GM23338 (cell line): ENCODE results near the gene WDR47. TPM values are rescaled to one million over a fixed set of nuclear protein-coding genes. Genes with fewer than 3 reads are reported as not detected.

Experiments used
- ATAC-seq: fragments of 200-7000 bp; cut with Tn5 transposase; 3 replicates; pipeline ENCODE4 v1.9.1; 2020
- DNase-seq: peaks from one replicate; pipeline ENCODE4 v3.0.0-alpha.2; 2015; ENCODE audit warnings: low spot score
- H2AFZ ChIP-seq: fragments of 200-600 bp; sonication (generic); 2 replicates; pipeline ENCODE4 v1.8.0; 2016; ENCODE audit warnings: antibody characterized with exemption, mild to moderate bottlenecking, moderate library complexity
- H3F3A ChIP-seq: fragments of 200-600 bp; sonication (generic); replicated peaks from 2 replicates; pipeline ENCODE4 v1.8.0; 2017; ENCODE audit warnings: antibody characterized with exemption, mixed run types, low read depth
- H3K27ac ChIP-seq: fragments of 200-600 bp; sonication (generic); 2 replicates; pipeline ENCODE4 v1.6.1; 2016; ENCODE audit warnings: low read depth
- H3K27me3 ChIP-seq: fragments of 200-600 bp; sonication (generic); 2 replicates; pipeline ENCODE4 v1.8.0; 2016; ENCODE audit warnings: mild to moderate bottlenecking, mixed run types, moderate library complexity; ENCODE audit not compliant: insufficient read depth
- H3K36me3 ChIP-seq: fragments of 200-600 bp; sonication (generic); 2 replicates; pipeline ENCODE4 v1.8.0; 2016; ENCODE audit warnings: mild to moderate bottlenecking; ENCODE audit not compliant: insufficient read depth
- H3K4me1 ChIP-seq: fragments of 200-600 bp; sonication (generic); 2 replicates; pipeline ENCODE4 v1.8.0; 2016; ENCODE audit warnings: mild to moderate bottlenecking, moderate library complexity; ENCODE audit not compliant: insufficient read depth
- H3K4me2 ChIP-seq: fragments of 200-600 bp; sonication (generic); 2 replicates; pipeline ENCODE4 v1.7.1; 2017; ENCODE audit warnings: mixed run types
- H3K4me3 ChIP-seq: fragments of 200-600 bp; sonication (generic); 2 replicates; pipeline ENCODE4 v1.6.1; 2016; ENCODE audit warnings: mixed run types
- H3K79me2 ChIP-seq: fragments of 200-600 bp; sonication (generic); replicated peaks from 2 replicates; pipeline ENCODE4 v1.8.0; 2017; ENCODE audit warnings: mild to moderate bottlenecking; ENCODE audit not compliant: insufficient read depth
- H3K9me2 ChIP-seq: fragments of 200-600 bp; sonication (generic); 2 replicates; pipeline ENCODE4 v1.8.0; 2017; ENCODE audit not compliant: insufficient read depth
- H4K20me1 ChIP-seq: fragments of 200-600 bp; sonication (generic); replicated peaks from 2 replicates; pipeline ENCODE4 v1.8.0; 2017; ENCODE audit warnings: mild to moderate bottlenecking; ENCODE audit not compliant: insufficient read depth
- H3K27ac Mint-ChIP-seq: 2 replicates; pipeline ENCODE4 v1.8.0; 2020; ENCODE audit warnings: inconsistent platforms, mild to moderate bottlenecking, moderate library complexity, mixed read lengths
- H3K27me3 Mint-ChIP-seq: 3 replicates; pipeline ENCODE4 v1.8.0; 2022; ENCODE audit warnings: low read depth, mild to moderate bottlenecking, moderate library complexity, mixed read lengths, inconsistent platforms; ENCODE audit not compliant: insufficient read depth, poor library complexity
- H3K36me3 Mint-ChIP-seq: 3 replicates; pipeline ENCODE4 v1.8.0; 2021; ENCODE audit warnings: low read depth, mild to moderate bottlenecking, inconsistent platforms, moderate library complexity, mixed read lengths
- H3K4me1 Mint-ChIP-seq: 3 replicates; pipeline ENCODE4 v1.8.0; 2020; ENCODE audit warnings: mild to moderate bottlenecking, inconsistent platforms, mixed read lengths
- H3K4me3 Mint-ChIP-seq: 3 replicates; pipeline ENCODE4 v1.8.0; 2021; ENCODE audit warnings: moderate library complexity, mild to moderate bottlenecking, inconsistent platforms, mixed read lengths
- H3K9me3 Mint-ChIP-seq: 3 replicates; pipeline ENCODE4 v1.8.0; 2020; ENCODE audit warnings: moderate library complexity, mild to moderate bottlenecking, inconsistent platforms, mixed read lengths
- JUNB ChIP-seq: IDR thresholded peaks from one replicate; pipeline ENCODE4 v1.6.1; 2016; ENCODE audit warnings: antibody characterized with exemption; ENCODE audit not compliant: unreplicated experiment
- POLR2AphosphoS5 ChIP-seq: IDR thresholded peaks from 2 replicates; pipeline ENCODE4 v1.6.1; 2016; ENCODE audit warnings: antibody characterized with exemption, low read depth
- STAT1 ChIP-seq: IDR thresholded peaks from one replicate; pipeline ENCODE4 v1.6.1; 2016; ENCODE audit warnings: antibody characterized with exemption; ENCODE audit not compliant: unreplicated experiment
- ZNF114 ChIP-seq: fragments of 250-450 bp; sonication (Bioruptor Pico); IDR thresholded peaks from 2 replicates; pipeline ENCODE4 v1.5.0; 2020; ENCODE audit warnings: mild to moderate bottlenecking, moderate library complexity
- ZNF331 ChIP-seq: fragments of 250-450 bp; sonication (Bioruptor Pico); IDR thresholded peaks from 2 replicates; pipeline ENCODE4 v1.5.0; 2020; ENCODE audit warnings: low read depth, mild to moderate bottlenecking, moderate library complexity
- polyA plus RNA-seq: library from polyadenylated mRNA; unstranded; fragments of >200 nt; fragmentation: Nextera tagmentation; extraction: Ambion mirVana; gene quantifications from 2 replicates; pipeline ENCODE4 v1.2.1, GENCODE V29; 2016
- total RNA-seq: library from RNA; depleted of rRNA; stranded (reverse); fragments of >200 nt; shearing (Covaris generic); gene quantifications from 2 replicates; pipeline ENCODE4 v1.2.3, GENCODE V29; 2014
- TF ChIP-seq, protein P1 (sequence below): fragments of 250-450 bp; sonication (Bioruptor Pico); IDR thresholded peaks from 2 replicates; pipeline ENCODE4 v1.5.0; 2020; ENCODE audit warnings: mild to moderate bottlenecking, moderate library complexity

Gene WDR47
- total and polyA plus RNA-seq, 2 experiments from 2014 or later, result 3.9 to 5.2 TPM

DNA sequence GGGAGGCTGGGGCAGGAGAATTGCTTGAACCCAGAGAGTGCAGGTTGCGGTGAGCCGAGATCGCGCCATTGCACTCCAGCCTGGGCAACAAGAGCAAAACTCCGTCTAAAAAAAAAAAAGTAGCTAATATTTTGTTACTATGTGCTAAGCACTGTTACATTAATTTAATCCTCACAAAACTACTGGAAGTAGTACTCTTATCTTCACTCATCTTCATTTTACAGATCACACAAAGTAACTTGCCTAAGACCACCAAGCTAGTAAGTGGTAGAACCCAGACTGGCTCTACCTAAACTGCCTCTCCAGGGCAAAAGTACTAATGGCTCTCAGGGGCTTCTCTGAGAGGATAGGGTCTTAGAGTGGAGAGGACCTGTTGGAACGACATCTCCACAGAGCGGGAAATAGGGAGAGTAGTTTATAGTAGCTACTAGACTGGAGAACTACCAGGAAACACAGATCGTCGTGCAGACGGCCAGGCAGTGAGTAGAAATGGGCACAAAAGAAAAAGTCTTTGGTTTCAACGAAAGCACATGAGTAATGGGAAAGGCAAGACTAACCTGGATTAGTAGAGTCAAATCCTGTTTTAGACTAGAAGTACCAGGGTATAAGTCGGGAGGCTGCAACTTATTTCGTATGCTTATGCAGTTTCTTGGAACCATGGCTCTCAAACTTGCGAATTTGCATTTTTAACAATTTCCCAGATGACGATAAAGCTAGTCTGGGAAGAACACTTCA is 80.0 kb downstream of the WDR47 start (continued):
- TF ChIP-seq, protein P1, sequence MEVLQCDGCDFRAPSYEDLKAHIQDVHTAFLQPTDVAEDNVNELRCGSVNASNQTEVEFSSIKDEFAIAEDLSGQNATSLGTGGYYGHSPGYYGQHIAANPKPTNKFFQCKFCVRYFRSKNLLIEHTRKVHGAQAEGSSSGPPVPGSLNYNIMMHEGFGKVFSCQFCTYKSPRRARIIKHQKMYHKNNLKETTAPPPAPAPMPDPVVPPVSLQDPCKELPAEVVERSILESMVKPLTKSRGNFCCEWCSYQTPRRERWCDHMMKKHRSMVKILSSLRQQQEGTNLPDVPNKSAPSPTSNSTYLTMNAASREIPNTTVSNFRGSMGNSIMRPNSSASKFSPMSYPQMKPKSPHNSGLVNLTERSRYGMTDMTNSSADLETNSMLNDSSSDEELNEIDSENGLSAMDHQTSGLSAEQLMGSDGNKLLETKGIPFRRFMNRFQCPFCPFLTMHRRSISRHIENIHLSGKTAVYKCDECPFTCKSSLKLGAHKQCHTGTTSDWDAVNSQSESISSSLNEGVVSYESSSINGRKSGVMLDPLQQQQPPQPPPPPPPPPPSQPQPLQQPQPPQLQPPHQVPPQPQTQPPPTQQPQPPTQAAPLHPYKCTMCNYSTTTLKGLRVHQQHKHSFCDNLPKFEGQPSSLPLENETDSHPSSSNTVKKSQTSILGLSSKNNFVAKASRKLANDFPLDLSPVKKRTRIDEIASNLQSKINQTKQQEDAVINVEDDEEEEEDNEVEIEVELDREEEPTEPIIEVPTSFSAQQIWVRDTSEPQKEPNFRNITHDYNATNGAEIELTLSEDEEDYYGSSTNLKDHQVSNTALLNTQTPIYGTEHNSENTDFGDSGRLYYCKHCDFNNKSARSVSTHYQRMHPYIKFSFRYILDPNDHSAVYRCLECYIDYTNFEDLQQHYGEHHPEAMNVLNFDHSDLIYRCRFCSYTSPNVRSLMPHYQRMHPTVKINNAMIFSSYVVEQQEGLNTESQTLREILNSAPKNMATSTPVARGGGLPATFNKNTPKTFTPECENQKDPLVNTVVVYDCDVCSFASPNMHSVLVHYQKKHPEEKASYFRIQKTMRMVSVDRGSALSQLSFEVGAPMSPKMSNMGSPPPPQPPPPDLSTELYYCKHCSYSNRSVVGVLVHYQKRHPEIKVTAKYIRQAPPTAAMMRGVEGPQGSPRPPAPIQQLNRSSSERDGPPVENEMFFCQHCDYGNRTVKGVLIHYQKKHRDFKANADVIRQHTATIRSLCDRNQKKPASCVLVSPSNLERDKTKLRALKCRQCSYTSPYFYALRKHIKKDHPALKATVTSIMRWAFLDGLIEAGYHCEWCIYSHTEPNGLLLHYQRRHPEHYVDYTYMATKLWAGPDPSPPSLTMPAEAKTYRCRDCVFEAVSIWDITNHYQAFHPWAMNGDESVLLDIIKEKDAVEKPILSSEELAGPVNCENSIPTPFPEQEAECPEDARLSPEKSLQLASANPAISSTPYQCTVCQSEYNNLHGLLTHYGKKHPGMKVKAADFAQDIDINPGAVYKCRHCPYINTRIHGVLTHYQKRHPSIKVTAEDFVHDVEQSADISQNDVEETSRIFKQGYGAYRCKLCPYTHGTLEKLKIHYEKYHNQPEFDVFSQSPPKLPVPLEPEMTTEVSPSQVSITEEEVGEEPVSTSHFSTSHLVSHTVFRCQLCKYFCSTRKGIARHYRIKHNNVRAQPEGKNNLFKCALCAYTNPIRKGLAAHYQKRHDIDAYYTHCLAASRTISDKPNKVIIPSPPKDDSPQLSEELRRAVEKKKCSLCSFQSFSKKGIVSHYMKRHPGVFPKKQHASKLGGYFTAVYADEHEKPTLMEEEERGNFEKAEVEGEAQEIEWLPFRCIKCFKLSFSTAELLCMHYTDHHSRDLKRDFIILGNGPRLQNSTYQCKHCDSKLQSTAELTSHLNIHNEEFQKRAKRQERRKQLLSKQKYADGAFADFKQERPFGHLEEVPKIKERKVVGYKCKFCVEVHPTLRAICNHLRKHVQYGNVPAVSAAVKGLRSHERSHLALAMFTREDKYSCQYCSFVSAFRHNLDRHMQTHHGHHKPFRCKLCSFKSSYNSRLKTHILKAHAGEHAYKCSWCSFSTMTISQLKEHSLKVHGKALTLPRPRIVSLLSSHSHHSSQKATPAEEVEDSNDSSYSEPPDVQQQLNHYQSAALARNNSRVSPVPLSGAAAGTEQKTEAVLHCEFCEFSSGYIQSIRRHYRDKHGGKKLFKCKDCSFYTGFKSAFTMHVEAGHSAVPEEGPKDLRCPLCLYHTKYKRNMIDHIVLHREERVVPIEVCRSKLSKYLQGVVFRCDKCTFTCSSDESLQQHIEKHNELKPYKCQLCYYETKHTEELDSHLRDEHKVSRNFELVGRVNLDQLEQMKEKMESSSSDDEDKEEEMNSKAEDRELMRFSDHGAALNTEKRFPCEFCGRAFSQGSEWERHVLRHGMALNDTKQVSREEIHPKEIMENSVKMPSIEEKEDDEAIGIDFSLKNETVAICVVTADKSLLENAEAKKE (CRISPR knock-in tag), result no peak
- TF ChIP-seq STAT1 (no peak), POLR2AphosphoS5 (no peak)

DNA sequence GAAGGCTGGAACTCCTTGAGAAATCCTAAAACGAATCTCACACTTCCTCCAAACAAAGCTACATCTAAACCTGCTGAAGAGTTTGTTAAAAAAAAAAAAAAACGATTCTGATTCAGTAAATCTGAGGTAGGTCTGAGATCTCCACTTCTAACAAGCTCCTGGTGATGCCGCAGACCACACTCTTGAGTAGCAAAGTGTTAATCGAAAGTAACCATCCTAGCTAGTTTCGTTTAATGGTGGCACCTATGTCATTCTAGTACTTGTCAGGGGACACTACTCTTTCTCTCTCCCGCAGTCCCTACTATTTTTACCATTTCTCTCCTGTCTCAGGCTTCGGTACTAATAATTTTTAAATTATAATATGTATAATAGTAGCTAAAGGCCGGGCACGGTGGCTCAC is 80.7 kb downstream of the WDR47 start:
- Histone ChIP-seq H3K79me2 (peaks cover 64% of the 10 kb centered on the region), H3K36me3 (no peaks in the 10 kb centered on the region; the same call in 1 of the 2 replicates), H3K4me3 (no peak overlapping the region), H3K27ac (no peak overlapping the region), H3F3A (0 out of 2 replicates have a peak, but pooled peaks cover 5% of the 10 kb centered on the region), H2AFZ (no peak overlapping the region), H4K20me1 (no peaks in the 10 kb centered on the region; the same call in none of the 2 replicates), H3K4me1 (peaks cover 19% of the 10 kb centered on the region), H3K4me2 (no peak overlapping the region), H3K9me2 (no peaks in the 10 kb centered on the region), H3K27me3 (no peaks in the 10 kb centered on the region)
- Mint-ChIP-seq H3K27ac (no peak overlapping the region), H3K36me3 (peaks cover under 1% of the 10 kb centered on the region; the same call in 2 of the 3 replicates), H3K4me1 (peaks cover 9% of the 10 kb centered on the region), H3K27me3 (peaks cover 2% of the 10 kb centered on the region), H3K4me3 (no peak overlapping the region), H3K9me3 (no peaks in the 10 kb centered on the region)
- ATAC-seq (no peak), DNase-seq (no peak)
- TF ChIP-seq JUNB (no peak), ZNF114 (CRISPR knock-in tag) (no peak), ZNF331 (CRISPR knock-in tag) (no peak)
- TF ChIP-seq, protein P1 (CRISPR knock-in tag), result no peak
